Left renal pelvis (tissue), 4 donors: ENCODE results near the gene DDX39B. TPM values are rescaled to one million over a fixed set of nuclear protein-coding genes. Genes with fewer than 3 reads are reported as not detected.

Experiments
- DNase-seq, 4 donors: peaks; one replicate each; pipeline ENCODE4 v3.0.0-alpha.2; 2013; ENCODE audit warnings: low read depth in 4 of 4, low spot score in 3 of 4
- polyA plus RNA-seq, 4 donors: library from polyadenylated mRNA; unstranded; fragments of 120-200 nt; gene quantifications; one replicate each; pipeline ENCODE4 v1.2.1, GENCODE V29; 2013; ENCODE audit not compliant: insufficient read length in 4 of 4

Gene DDX39B
- polyA plus RNA-seq, 4 donors, result 448 to 682 (median 553) TPM

- no peak for DNase-seq
These were observed 34.3 kb upstream of the DDX39B start for GRCh38 chr6:31575952-31576685.

- DNase-seq, result no peak
These were observed 33.6 kb upstream of the DDX39B start, which contains the start of gene TNF for GRCh38 chr6:31575335-31575901. Gene TNF (plus strand): TSS chr6:31575565. CDS start chr6:31575742, 177 bp downstream.

- no peak for DNase-seq
These were observed 32.6 kb upstream of the DDX39B start for GRCh38 chr6:31574106-31575061.

- no peak for DNase-seq
These were observed 31.7 kb upstream of the DDX39B start for GRCh38 chr6:31573239-31574105.

- DNase-seq, result no peak
These were observed 30.5 kb upstream of the DDX39B start, which contains the start of gene LTA for GRCh38 chr6:31572041-31572911. Gene LTA (plus strand): TSS chr6:31572289. CDS start chr6:31572743, 454 bp downstream.

- no peak for DNase-seq
These were observed 28.2 kb upstream of the DDX39B start for GRCh38 chr6:31569861-31570536.

GRCh38 chr6:31568537-31568961, 26.7 kb upstream of the DDX39B start:
- no peak for DNase-seq

GRCh38 chr6:31567531-31568370, 25.9 kb upstream of the DDX39B start:
- no peak for DNase-seq

- DNase-seq, result no peak
These were observed 18.9 kb upstream of the DDX39B start for GRCh38 chr6:31560697-31561058.

- DNase-seq, result no peak
These were observed 18.3 kb upstream of the DDX39B start for GRCh38 chr6:31559958-31560696.

- no peak for DNase-seq
These were observed 17.8 kb upstream of the DDX39B start for GRCh38 chr6:31559606-31559957.

GRCh38 chr6:31558631-31559500, 17.1 kb upstream of the DDX39B start:
- no peak for DNase-seq

- DNase-seq, result no peak
These were observed 16.5 kb upstream of the DDX39B start for GRCh38 chr6:31558318-31558625.

- DNase-seq, result no peak
These were observed 15.9 kb upstream of the DDX39B start for GRCh38 chr6:31557443-31558317.

GRCh38 chr6:31556307-31556706, 14.5 kb upstream of the DDX39B start:
- no peak for DNase-seq
